KMS-11 (cell line): ENCODE results near the gene CCDC178.
"Not testable (repeated sequence)": the region's sequence is repeated elsewhere in the genome, so short reads cannot be mapped to it uniquely, and the experiment has no call there.

Source experiments
- H2AFZ ChIP-seq: fragments of 200-600 bp; sonication (generic); 2 replicates; pipeline ENCODE4 v1.6.1; 2016; ENCODE audit warnings: antibody characterized with exemption, mixed run types, low read depth
- H3K27ac ChIP-seq: fragments of 200-600 bp; sonication (generic); 2 replicates; pipeline ENCODE4 v1.6.1; 2016; ENCODE audit warnings: mild to moderate bottlenecking, mixed run types
- H3K27me3 ChIP-seq: fragments of 200-600 bp; sonication (generic); 2 replicates; pipeline ENCODE4 v1.6.1; 2017; ENCODE audit warnings: mild to moderate bottlenecking, low read depth, mixed run types, moderate library complexity; ENCODE audit not compliant: insufficient read depth
- H3K36me3 ChIP-seq: fragments of 200-600 bp; sonication (generic); 2 replicates; pipeline ENCODE4 v1.6.1; 2017; ENCODE audit warnings: mild to moderate bottlenecking, mixed run types; ENCODE audit not compliant: insufficient read depth
- H3K4me1 ChIP-seq: fragments of 200-600 bp; sonication (generic); 2 replicates; pipeline ENCODE4 v1.6.1; 2016; ENCODE audit warnings: mild to moderate bottlenecking, low read depth, mixed run types; ENCODE audit not compliant: poor library complexity, severe bottlenecking
- H3K4me2 ChIP-seq: fragments of 200-600 bp; sonication (generic); 2 replicates; pipeline ENCODE4 v1.7.0; 2016; ENCODE audit warnings: mild to moderate bottlenecking, mixed run types
- H3K4me3 ChIP-seq: fragments of 200-600 bp; sonication (generic); IDR thresholded peaks from 2 replicates; pipeline ENCODE4 v1.6.1; 2017; ENCODE audit warnings: low read depth, low read length, mixed read lengths; ENCODE audit not compliant: insufficient read depth
- H3K79me2 ChIP-seq: fragments of 200-600 bp; sonication (generic); 2 replicates; pipeline ENCODE4 v1.6.1; 2016; ENCODE audit warnings: low read depth, mixed run types; ENCODE audit not compliant: insufficient read depth
- H3K9ac ChIP-seq: fragments of 200-600 bp; sonication (generic); 2 replicates; pipeline ENCODE4 v1.6.1; 2016; ENCODE audit warnings: mild to moderate bottlenecking, mixed run types
- H4K20me1 ChIP-seq: fragments of 200-600 bp; sonication (generic); 2 replicates; pipeline ENCODE4 v1.6.1; 2016; ENCODE audit warnings: mild to moderate bottlenecking, mixed run types; ENCODE audit not compliant: insufficient read depth
- CTCF ChIP-seq: fragments of 200-600 bp; sonication (generic); conservative IDR thresholded peaks from 2 replicates; pipeline ENCODE4 v1.6.1; 2017; ENCODE audit warnings: low read depth, mild to moderate bottlenecking, antibody characterized with exemption, low read length, moderate library complexity, mixed read lengths

Gene CCDC178

GRCh38 chr18:33152376-33152775 lies 288.1 kb downstream of the CCDC178 start:
- H3K36me3 ChIP-seq, result no peaks in the 10 kb centered on the region
- H3K79me2 ChIP-seq, result no peaks in the 10 kb centered on the region
- no peak overlapping the region for H3K4me2 ChIP-seq
- H3K4me3 ChIP-seq, result no peak overlapping the region
- no peak overlapping the region for H2AFZ ChIP-seq
- no peaks in the 10 kb centered on the region for H4K20me1 ChIP-seq
- no peak for TF ChIP-seq CTCF
- H3K27me3 ChIP-seq, result no peaks in the 10 kb centered on the region
- H3K4me1 ChIP-seq, result no peaks in the 10 kb centered on the region
- H3K9ac ChIP-seq, result no peak overlapping the region
- no peak overlapping the region for H3K27ac ChIP-seq

- H3K27ac ChIP-seq, H3K79me2 ChIP-seq, H3K4me1 ChIP-seq, H3K4me3 ChIP-seq, H3K27me3 ChIP-seq, H3K36me3 ChIP-seq, H2AFZ ChIP-seq, H3K4me2 ChIP-seq, H4K20me1 ChIP-seq, H3K9ac ChIP-seq: not testable (repeated sequence)
Measured at GRCh38 chr18:33147811-33148210, 292.7 kb downstream of the CCDC178 start.

GRCh38 chr18:33146014-33146413 lies 294.5 kb downstream of the CCDC178 start:
- Histone ChIP-seq H3K4me1 (no peaks in the 10 kb centered on the region), H3K27me3 (no peaks in the 10 kb centered on the region), H4K20me1 (no peaks in the 10 kb centered on the region), H3K9ac (no peak overlapping the region), H3K27ac (no peak overlapping the region), H2AFZ (no peak overlapping the region), H3K36me3 (no peaks in the 10 kb centered on the region), H3K79me2 (no peaks in the 10 kb centered on the region), H3K4me3 (no peak overlapping the region), H3K4me2 (no peak overlapping the region)
- TF ChIP-seq CTCF, result no peak

GRCh38 chr18:33135951-33136660 lies 304.4 kb downstream of the CCDC178 start:
- no peak overlapping the region for H2AFZ ChIP-seq
- no peaks in the 10 kb centered on the region for H3K36me3 ChIP-seq
- no peak for TF ChIP-seq CTCF
- H3K9ac ChIP-seq, result no peak overlapping the region
- H4K20me1 ChIP-seq, result no peaks in the 10 kb centered on the region
- H3K79me2 ChIP-seq, result no peaks in the 10 kb centered on the region; the same call in 1 of the 2 replicates
- H3K4me1 ChIP-seq, result no peaks in the 10 kb centered on the region
- H3K27me3 ChIP-seq, result no peaks in the 10 kb centered on the region
- no peak overlapping the region for H3K4me2 ChIP-seq
- no peak overlapping the region for H3K27ac ChIP-seq
- no peak overlapping the region for H3K4me3 ChIP-seq

GRCh38 chr18:33132657-33133056 lies 307.9 kb downstream of the CCDC178 start:
- Histone ChIP-seq H3K36me3 (no peaks in the 10 kb centered on the region), H3K27me3 (no peaks in the 10 kb centered on the region), H3K27ac (no peak overlapping the region), H3K4me2 (no peak overlapping the region), H3K4me1 (no peaks in the 10 kb centered on the region), H3K4me3 (no peak overlapping the region), H2AFZ (no peak overlapping the region), H3K9ac (no peak overlapping the region), H4K20me1 (no peaks in the 10 kb centered on the region), H3K79me2 (no peaks in the 10 kb centered on the region; the same call in 1 of the 2 replicates)
- TF ChIP-seq CTCF, result no peak
